Measurements from ENCODE around the gene CELA1. TPM values are rescaled to one million over a fixed set of nuclear protein-coding genes. Genes with fewer than 3 reads are reported as not detected.

CELA1 gene
- total RNA-seq, 2 donors from 2014 or later = not detected

GRCh38 chr12:51334764-51335163, 11.7 kb downstream of the CELA1 start:
- H3K4me3 ChIP-seq = no peak overlapping the region
- H3K9me3 ChIP-seq = no peaks in the 10 kb centered on the region
- no peak for DNase-seq (ENCODE audit: low spot score)
- H3K27ac ChIP-seq = no peak overlapping the region
- TF ChIP-seq CTCF (IDR thresholded peaks at IDR 0.05) = no peak
- H3K27me3 ChIP-seq (replicated peaks; ENCODE audit: insufficient read depth) = no peaks in the 10 kb centered on the region
- H3K36me3 ChIP-seq = no peaks in the 10 kb centered on the region
- H3K4me1 ChIP-seq (ENCODE audit: control insufficient read depth in 1 of 2, low read depth in 2 of 2) = no peaks in the 10 kb centered on the region
- ATAC-seq (ENCODE audit: insufficient number of reproducible peaks, low FRiP score, low read depth) = no peak

GRCh38 chr12:51333536-51333935, 12.9 kb downstream of the CELA1 start:
- no peaks in the 10 kb centered on the region for H3K36me3 ChIP-seq
- no peaks in the 10 kb centered on the region for H3K27me3 ChIP-seq (replicated peaks; ENCODE audit: insufficient read depth)
- no peak for ATAC-seq (ENCODE audit: insufficient number of reproducible peaks, low FRiP score, low read depth)
- DNase-seq (ENCODE audit: low spot score) = no peak
- no peak overlapping the region for H3K4me3 ChIP-seq
- H3K27ac ChIP-seq = no peak overlapping the region
- no peak for TF ChIP-seq CTCF (IDR thresholded peaks at IDR 0.05)
- H3K9me3 ChIP-seq = no peaks in the 10 kb centered on the region
- H3K4me1 ChIP-seq (ENCODE audit: control insufficient read depth in 1 of 2, low read depth in 2 of 2) = no peaks in the 10 kb centered on the region

- no peak overlapping the region for H3K4me3 ChIP-seq
- no peak for ATAC-seq (ENCODE audit: insufficient number of reproducible peaks, low FRiP score, low read depth)
- H3K36me3 ChIP-seq = no peaks in the 10 kb centered on the region
- H3K9me3 ChIP-seq = no peaks in the 10 kb centered on the region
- H3K27me3 ChIP-seq (replicated peaks; ENCODE audit: insufficient read depth) = no peaks in the 10 kb centered on the region
- peaks cover 0 to 15% of the 10 kb centered on the region in 2 donors for H3K4me1 ChIP-seq (ENCODE audit: control insufficient read depth in 1 of 2, low read depth in 2 of 2)
- H3K27ac ChIP-seq = no peak overlapping the region
- DNase-seq (ENCODE audit: low spot score) = no peak
- no peak for TF ChIP-seq CTCF (IDR thresholded peaks at IDR 0.05)
Observed at GRCh38 chr12:51330186-51330585, 16.3 kb downstream of the CELA1 start.

- no peaks in the 10 kb centered on the region for H3K27me3 ChIP-seq (replicated peaks; ENCODE audit: insufficient read depth)
- no peak overlapping the region for H3K27ac ChIP-seq
- H3K4me1 ChIP-seq (ENCODE audit: control insufficient read depth in 1 of 2, low read depth in 2 of 2) = peaks cover 0 to 15% of the 10 kb centered on the region in 2 donors
- no peak overlapping the region for H3K4me3 ChIP-seq
- H3K36me3 ChIP-seq = no peaks in the 10 kb centered on the region
- ATAC-seq (ENCODE audit: insufficient number of reproducible peaks, low FRiP score, low read depth) (no peak), DNase-seq (ENCODE audit: low spot score) (no peak)
- no peaks in the 10 kb centered on the region for H3K9me3 ChIP-seq
- no peak for TF ChIP-seq CTCF (IDR thresholded peaks at IDR 0.05)
Observed at GRCh38 chr12:51329742-51330141, 16.7 kb downstream of the CELA1 start.

GRCh38 chr12:51328587-51328986, 17.9 kb downstream of the CELA1 start:
- TF ChIP-seq CTCF (IDR thresholded peaks at IDR 0.05) = no peak
- H3K27me3 ChIP-seq (replicated peaks; ENCODE audit: insufficient read depth) = no peaks in the 10 kb centered on the region

More at GRCh38 chr12:51328587-51328986, 17.9 kb downstream of the CELA1 start:
- no peak for DNase-seq (ENCODE audit: low spot score)
- Histone ChIP-seq H3K27ac (no peak overlapping the region), H3K9me3 (no peaks in the 10 kb centered on the region), H3K4me3 (no peak overlapping the region), H3K4me1 (ENCODE audit: control insufficient read depth in 1 of 2, low read depth in 2 of 2) (peaks cover 0 to 15% of the 10 kb centered on the region in 2 donors), H3K36me3 (no peaks in the 10 kb centered on the region)
- ATAC-seq (ENCODE audit: insufficient number of reproducible peaks, low FRiP score, low read depth) = no peak

Data from thoracic aorta (tissue), 2 donors.